Tibial nerve (tissue), 3 donors: Measurements from ENCODE around the gene KRTAP5-4.
"Not testable (repeated sequence)": the region's sequence is repeated elsewhere in the genome, so short reads cannot be mapped to it uniquely, and the experiment has no call there.

Source experiments
- CTCF ChIP-seq, 5 experiments: fragments of 200-600 bp in 3 of 5; fragments of 450-650 bp in 2 of 5; sonication (generic) in 3 of 5; IDR thresholded peaks; one replicate each; pipeline ENCODE4 v1.5.1; 2016 to 2019; ENCODE audit warnings: antibody characterized with exemption in 5 of 5, mild to moderate bottlenecking in 3 of 5, moderate library complexity in 2 of 5
- POLR2A ChIP-seq, 2 donors: fragments of 450-650 bp; IDR thresholded peaks; one replicate each; pipeline ENCODE4 v1.6.1; 2017; ENCODE audit warnings: antibody characterized with exemption in 2 of 2, mild to moderate bottlenecking in 2 of 2, moderate library complexity in 2 of 2

- TF ChIP-seq CTCF, POLR2A (IDR thresholded peaks at IDR 0.05): not testable (repeated sequence)
These were observed 39.7 kb upstream of the KRTAP5-4 start for GRCh38 chr11:1661454-1662269.
